Fibroblast of skin of scalp (primary cell): ENCODE data around the gene HEPHL1.

Source experiments
- DNase-seq: peaks from one replicate; pipeline ENCODE4 v3.0.0-alpha.2; 2013

HEPHL1 gene

DNA sequence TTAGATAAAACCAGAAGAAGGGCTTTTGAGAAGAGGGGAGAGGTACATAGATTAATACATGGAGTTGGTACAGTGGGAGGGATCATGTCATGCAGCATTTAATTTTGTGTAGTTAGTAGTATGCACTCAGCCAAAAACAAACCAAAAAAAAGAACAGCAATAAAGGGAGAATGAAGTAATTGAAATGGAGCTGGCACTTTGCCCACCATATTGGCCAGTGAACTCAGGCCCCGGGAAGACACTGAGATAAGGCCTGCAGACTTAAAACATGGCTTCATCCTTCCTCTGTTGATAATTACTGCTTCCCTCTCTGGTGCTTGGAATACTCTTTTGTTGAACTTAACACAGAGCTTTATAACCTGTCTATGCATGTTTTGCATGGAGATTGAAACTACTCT lies 110.6 kb downstream of the HEPHL1 start:
- no peak for DNase-seq

GRCh38 chr11:94132152-94132558 lies 111.0 kb downstream of the HEPHL1 start:
- DNase-seq = peak; percentile 88

DNA sequence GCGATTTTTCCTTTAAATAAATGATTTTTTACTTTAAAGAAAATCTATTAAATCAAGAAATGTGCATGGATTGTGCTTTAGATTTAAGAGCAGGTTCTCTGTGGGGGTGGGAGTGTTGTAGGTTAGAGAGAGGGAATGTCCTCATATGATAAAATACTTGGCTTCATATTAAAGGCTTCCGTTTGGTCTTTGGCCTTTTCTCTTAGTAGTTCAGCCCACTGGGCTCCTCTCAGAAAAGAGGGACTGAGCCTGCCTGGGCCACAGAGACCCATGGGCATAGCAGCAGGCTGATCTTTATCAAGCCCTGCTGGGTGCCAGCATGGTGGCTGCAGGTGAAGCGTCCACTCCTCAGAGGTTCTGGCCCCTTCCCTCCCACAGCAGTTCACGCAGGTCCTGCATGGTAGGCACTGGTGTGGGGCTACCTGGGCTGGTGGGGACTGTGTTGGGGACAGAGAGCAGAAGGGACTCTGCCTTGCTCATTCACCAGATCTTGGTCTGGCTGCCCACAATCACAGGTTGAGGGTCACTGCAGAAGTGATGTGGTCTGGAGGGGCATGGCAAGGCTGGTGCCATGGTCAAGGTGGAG lies 111.8 kb downstream of the HEPHL1 start:
- DNase-seq = no peak

GRCh38 chr11:94133752-94134151 lies 112.6 kb downstream of the HEPHL1 start:
- DNase-seq = no peak

DNA sequence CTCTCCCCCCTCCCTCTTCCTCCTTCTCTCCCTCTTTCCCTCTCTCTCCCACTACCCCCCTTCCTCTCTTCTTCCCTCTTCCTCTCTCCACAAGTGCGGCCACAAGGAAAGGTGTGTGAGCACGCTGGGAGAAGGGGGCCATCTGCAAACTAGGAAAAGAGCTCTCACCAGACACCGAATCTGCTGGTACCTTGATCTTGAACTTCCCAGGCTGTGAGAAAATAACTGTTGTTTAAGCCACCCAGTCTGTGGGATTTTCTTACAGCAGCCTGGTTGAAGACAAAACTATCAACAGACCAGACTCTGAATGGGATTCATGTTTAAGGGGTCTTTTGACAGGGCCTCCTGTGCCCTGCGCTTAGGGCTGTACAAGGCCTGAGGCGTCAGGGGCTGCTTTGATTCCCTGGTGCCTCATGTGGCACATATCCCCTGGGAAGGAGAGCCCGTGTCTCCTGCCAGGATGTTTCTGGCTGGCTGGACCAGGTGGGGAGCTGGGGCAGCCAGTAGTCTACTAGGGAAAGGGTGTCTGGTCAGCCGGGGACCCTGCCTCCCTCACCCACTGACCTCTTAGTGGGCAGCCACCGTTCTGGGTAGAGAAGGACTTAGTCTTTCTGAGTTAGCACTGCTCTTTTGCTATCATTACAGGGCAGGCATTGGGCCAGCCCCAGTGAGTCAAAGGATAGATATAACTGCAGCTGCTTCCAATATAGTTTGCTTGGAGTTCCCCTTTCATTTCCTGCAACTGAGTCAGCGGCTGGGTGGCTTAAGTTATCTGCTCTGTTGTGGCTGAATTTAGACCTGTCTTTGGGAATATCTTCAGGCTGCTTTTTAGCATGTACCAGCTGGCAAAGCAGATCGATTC lies 113.7 kb downstream of the HEPHL1 start:
- peak; percentile 92 for DNase-seq

DNA sequence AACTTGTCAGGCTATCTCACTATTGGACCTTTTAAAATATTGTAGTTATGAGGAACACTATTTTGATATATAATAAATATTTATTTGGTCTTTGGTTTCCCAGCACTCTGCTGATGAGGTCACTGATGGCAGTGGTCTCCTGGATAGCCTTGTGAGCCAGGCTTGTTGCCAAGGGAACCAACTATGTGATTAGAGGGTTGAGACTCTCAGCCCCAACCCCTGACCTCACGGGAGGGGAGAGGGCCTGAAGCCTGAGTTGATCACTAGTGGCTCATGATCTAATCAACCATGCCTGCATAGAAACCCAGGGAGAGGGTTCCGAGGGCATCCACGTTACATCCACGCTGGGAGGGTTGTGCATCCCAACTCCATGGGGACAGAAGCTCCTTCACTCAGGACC lies 118.3 kb downstream of the HEPHL1 start:
- DNase-seq = no peak

GRCh38 chr11:94140154-94140655 lies 119.1 kb downstream of the HEPHL1 start:
- DNase-seq = no peak

DNA sequence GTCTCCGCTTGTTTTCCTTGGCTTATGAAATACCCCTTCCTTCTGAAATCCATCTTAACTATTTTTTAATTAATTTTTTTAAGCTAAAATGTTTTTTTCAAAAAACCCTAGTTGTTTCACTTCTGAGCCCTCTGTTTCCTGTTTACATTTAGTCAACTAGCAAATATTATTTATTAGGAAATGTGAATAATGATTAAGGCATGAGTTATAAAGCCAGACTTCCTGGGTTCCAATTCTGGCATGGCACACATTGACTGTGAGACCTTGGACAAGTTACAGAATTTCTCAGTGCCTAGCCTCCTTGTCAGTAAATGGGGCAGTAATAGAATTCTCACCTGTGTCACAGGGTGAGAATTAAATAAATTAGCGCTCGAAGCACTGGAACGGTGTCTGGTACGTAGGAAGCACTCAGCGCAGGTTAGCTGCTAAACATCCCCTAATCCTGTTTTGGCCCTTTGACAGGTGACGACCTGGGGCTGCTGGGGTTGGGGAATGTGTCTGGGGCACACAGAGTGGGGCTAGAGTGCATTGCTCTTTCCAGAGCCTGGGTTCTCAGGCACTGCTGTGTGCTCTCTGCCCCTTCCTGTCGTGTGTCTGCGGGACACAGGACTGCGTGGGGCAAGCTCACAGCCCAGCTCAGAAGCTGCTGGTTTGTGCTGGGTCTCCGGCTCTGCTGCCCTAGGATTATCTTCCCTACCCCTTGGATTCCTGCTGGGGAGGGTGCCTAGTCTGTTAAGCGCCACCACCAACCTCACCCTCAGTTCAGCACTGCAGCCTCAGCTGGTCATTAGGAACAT lies 120.6 kb downstream of the HEPHL1 start:
- DNase-seq = no peak

DNA sequence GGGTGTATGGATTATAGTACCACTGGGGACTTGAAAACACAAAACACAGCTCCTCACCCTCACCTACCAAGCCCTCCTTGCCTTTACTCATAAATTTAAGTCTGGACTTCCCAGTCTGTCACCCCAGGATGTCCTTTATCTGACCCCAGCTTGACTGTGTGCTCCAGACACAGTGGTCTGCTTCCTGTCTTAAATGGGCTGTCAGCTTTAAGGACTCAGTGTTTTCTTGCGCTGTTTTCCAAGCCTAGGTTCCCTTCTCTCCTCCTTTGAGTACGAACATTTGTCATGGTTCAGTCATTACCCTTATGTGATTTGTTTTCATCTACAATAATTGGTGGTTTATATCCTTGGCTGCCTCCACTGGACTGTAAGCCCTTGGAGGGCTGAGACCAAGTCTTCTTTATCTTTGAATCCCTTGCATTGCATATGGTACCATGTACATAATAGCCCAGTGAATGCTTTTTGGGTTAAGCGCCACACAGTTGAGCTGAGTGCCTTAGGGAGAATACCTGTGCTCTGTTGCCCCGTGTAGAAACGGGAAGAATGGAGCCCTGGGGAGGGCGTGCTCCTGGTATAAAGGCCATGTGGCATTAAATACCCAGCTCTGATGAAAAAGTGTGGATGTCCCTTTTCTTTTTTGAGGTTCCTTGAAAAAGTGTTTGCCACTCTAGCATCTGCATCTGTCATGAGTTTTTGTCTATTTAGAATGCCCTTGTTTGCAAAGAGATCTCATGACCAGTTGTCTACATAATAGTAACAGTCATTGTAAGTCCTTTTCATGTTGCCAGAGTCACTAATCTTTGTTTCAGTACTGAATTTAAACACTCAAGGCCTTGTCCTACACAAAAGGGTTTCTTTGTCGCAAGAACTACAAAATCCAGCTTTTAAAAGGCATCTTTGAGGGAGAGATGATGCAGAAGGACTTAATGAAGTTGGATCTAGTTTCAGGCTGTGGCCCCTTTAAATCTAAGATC lies 121.4 kb downstream of the HEPHL1 start:
- DNase-seq = no peak

- DNase-seq = no peak
Observed at GRCh38 chr11:94144216-94144615, 123.1 kb downstream of the HEPHL1 start.

GRCh38 chr11:94144664-94145063 lies 123.5 kb downstream of the HEPHL1 start:
- no peak for DNase-seq

DNA sequence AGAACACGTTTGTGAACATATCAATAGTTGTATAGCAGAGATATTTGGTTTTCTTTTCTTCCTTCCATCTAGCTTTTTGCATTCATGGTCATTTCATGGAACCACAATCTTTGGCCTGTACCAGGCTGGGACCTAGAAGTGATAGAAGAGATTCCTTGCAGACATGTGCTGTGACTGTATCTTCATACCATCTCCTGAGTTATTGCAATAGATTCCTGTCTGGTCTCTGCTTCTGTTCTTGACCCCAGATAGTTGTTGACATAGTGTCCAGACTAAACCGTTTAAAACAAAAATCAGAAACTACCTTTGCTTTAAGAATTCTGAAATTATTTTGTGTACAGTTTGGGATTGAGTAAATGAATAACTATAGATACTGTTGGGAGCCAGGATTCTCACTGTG lies 124.3 kb downstream of the HEPHL1 start:
- no peak for DNase-seq

DNA sequence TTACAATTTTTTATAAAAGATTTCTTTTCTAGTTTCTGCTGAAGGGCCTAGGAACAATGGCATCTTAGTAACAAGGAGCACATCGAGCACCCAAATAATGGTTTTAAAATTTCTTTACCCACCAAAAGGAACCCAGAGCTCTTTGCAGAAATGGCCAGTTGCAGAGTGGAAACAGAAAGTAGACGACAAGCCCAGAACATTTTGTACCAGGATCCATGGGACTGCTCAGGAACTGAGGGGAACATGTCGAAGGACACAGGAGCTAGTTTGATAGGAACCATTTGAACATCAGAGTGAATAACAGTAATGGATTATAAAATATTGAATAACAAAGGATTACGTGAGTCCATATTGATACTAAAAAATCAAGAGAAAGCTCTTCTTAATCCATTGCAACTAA lies 124.8 kb downstream of the HEPHL1 start:
- DNase-seq = no peak

GRCh38 chr11:94147433-94147845 lies 126.3 kb downstream of the HEPHL1 start:
- no peak for DNase-seq

DNA sequence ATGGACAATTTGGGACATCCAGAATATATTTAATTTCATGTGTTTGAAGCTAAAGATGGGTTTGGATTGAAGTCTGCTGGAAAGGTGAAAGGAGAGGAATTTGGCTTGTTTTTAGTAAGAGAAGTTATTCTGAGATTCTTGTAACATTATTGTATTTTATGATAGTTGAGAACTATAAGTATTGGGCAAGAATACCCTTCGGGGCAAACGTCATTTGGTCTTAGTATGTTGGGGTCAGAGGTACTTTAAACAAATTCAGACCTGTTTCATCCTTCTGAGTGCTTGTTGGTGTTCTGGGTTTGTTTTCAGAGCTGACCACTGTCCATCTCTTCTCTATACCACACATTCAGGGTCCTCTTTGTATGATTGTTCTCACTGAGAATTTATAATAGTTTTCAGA lies 127.0 kb downstream of the HEPHL1 start:
- no peak for DNase-seq

- peak; percentile 72 for DNase-seq
Observed at GRCh38 chr11:94149431-94150017, 128.4 kb downstream of the HEPHL1 start.

DNA sequence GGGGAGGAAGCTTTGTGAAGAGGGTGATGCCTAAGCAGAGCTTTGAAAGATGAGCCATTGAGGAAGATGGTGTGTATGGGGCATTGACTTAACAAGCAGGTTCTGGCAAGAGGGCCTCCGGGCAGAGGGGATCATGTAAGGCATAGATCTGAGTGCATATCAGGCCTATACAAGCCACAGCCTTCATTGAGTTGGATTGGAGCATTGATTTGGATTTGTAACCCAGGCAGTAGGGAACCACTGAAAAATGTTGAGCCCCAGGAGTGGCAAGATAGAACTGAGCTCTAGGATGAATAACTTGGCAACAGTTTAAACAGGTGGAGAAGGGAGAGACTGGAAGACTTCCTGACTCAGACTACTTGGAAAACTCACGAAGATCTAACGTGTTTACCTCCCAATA lies 128.9 kb downstream of the HEPHL1 start:
- DNase-seq = no peak

GRCh38 chr11:94150704-94151685 lies 129.8 kb downstream of the HEPHL1 start:
- DNase-seq = peak; percentile 51

DNA sequence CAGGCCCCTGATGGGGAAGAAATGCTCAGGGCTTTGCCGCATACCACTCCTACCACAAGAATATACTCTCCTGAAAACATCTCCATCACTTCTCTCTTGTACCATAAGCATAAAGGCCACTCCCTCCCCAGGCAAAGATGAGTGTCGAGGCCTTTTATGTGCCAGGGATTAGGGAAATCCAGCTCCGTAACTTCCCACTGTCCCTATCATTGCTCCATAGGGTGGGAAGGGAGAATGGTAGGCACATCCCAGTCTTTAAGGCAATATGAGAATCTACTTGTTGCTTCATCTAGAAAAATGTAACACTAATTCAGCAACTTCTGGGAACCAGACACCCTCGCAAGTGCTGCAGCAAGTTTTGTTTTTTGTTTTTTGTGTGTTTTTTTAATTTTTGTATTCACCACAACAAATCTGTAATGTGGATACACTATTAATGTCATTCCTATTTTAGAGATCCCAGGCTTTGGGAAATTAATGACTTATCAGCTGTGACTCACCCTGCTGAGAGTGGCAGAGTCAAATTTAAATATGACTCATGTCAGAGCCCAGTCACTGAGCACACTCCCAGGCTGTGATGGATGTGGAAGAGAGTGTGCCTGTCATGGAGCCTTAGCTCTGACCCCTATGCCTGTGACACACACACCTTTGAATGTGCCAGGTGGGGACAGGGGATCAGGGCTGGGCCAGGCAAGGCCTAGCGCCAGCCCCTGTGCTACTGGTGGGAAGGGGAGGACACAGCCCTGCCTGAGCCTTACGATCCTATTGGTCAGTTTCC lies 130.9 kb downstream of the HEPHL1 start:
- DNase-seq = peak; percentile 82

DNA sequence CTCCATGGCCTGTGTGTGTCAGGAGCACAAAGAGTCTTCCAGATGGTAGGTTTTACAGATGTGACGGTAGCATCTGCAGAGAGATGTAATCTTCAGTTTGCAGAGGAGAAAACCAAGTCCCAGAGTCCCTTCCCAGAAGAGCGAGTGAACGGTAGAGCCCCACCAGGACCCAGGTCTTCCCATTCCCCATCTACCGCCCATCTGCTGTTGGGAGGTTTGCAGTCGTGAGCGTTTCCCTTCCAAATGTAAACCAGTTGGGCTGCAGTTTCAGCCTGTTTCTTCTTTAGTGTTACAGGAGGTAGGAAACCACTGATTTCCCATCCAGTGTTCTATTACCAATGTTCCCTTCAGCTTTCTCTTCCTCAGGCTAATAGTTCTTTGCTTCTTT lies 131.5 kb downstream of the HEPHL1 start:
- no peak for DNase-seq
